ENCODE results near the gene FBXO45. TPM values are rescaled to one million over a fixed set of nuclear protein-coding genes. Genes with fewer than 3 reads are reported as not detected.

FBXO45 gene
- 8.2 and 15.7 TPM in 2 replicates for total RNA-seq

DNA sequence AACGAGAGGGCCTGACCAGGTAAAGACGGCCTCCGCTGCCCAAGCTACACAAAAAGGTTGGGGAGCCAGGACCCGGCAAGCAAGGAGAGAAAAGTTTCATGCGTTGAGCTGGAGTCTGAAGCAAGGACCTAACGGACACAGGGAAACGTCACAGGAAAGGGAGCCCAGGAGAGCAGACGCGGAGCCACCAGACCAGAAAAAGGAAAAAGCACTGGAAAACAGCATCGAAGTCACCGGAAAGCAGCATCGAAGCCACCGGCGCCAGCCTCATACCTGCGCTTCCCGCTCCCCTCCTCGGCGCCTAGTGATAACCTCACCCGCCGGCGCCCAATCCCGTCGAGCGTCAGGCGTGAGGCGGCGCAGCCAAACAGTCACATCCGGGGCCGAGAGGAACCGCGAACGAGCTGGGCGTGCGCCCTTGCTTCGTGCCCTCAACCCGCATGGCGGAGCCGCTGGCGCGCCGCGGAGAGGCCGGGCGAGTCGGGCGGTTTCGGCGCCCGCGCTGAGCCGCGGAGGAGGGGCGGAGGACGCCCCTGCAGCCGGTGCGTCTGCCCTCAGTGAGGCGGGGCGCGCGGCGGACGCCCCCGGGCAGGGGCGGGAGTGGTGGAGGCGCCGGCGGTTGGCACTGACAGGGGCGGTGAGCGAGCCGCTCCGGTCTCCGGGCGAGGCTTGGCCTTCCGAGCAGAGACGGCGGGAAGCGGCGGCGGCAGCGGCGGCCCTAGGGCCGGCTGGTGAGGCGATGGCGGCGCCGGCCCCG is at the start of gene FBXO45, which contains the start of gene WDR53:
Gene FBXO45 (plus strand): TSS at position 415 of the 757 bp plus-strand sequence. CDS start 325 bp downstream, at position 740.
Gene WDR53 (minus strand): TSS at position 309 of the 757 bp plus-strand sequence. CDS start 7,079 bp downstream, outside the sequence.

Other genes starting within 250 kb of the FBXO45 start
- gene TM4SF19, start 230.3 kb upstream of the FBXO45 start, total RNA-seq, result not detected in 2 replicates
- gene UBXN7, start 136.2 kb upstream of the FBXO45 start, total RNA-seq, result 14.4 and 18.6 TPM in 2 replicates
- gene RNF168, start 64.9 kb upstream of the FBXO45 start, total RNA-seq, result 14.7 and 23.0 TPM in 2 replicates
- gene SMCO1, start 53.3 kb upstream of the FBXO45 start, total RNA-seq, result 0.19 and 0.28 TPM in 2 replicates
- 7.0 and 9.6 TPM in 2 replicates for gene WDR53, start 106 bp upstream of the FBXO45 start, total RNA-seq
- gene NRROS, start 71.0 kb downstream of the FBXO45 start, total RNA-seq, result 0.58 and 0.85 TPM in 2 replicates
- 3.3 and 5.1 TPM in 2 replicates for gene CEP19, start 143.6 kb downstream of the FBXO45 start, total RNA-seq
- 22.0 and 34.1 TPM in 2 replicates for gene PIGX, start 143.7 kb downstream of the FBXO45 start, total RNA-seq
- gene PAK2, start 171.2 kb downstream of the FBXO45 start, total RNA-seq, result 33.2 and 37.2 TPM in 2 replicates